Epithelial cell of proximal tubule (primary cell): ENCODE results near the gene SLC25A52. TPM values are rescaled to one million over a fixed set of nuclear protein-coding genes. Genes with fewer than 3 reads are reported as not detected.
A peak's percentile ranks its signal among the peaks of the same experiment; 100 is the strongest.

ENCODE experiments used
- DNase-seq: peaks from one replicate; pipeline ENCODE4 v3.0.0-alpha.2; 2011; ENCODE audit warnings: low read depth
- H3K4me3 ChIP-seq: 2 replicates; pipeline ENCODE4 v1.5.1; 2011; ENCODE audit warnings: low read depth, mild to moderate bottlenecking, low read length
- CTCF ChIP-seq: conservative IDR thresholded peaks from 2 replicates; pipeline ENCODE4 v1.5.1; 2012; ENCODE audit warnings: low read depth, mild to moderate bottlenecking, low read length
- total RNA-seq: library from RNA; depleted of rRNA; stranded (reverse); fragments of >200 nt; gene quantifications from 2 replicates; pipeline ENCODE4 v1.2.3, GENCODE V29; 2015

Gene SLC25A52
- total RNA-seq, 1 donor from 2014 or later = not detected

- no peak for DNase-seq
- no peak overlapping the region for H3K4me3 ChIP-seq
- TF ChIP-seq CTCF = no peak
Observed at GRCh38 chr18:31711365-31712172, 49.1 kb downstream of the SLC25A52 start.

- no peak for DNase-seq
- peak; percentile 20 for TF ChIP-seq CTCF
- H3K4me3 ChIP-seq = no peak overlapping the region
Observed at GRCh38 chr18:31710826-31711225, 49.9 kb downstream of the SLC25A52 start.

Other genes starting within 250 kb of the SLC25A52 start
- gene TTR, start 169.0 kb downstream of the SLC25A52 start, total RNA-seq = not detected in 2 replicates
- gene B4GALT6, start 76.3 kb downstream of the SLC25A52 start, total RNA-seq = 7.4 and 20.8 TPM in 2 replicates
- gene TRAPPC8, start 182.2 kb upstream of the SLC25A52 start, total RNA-seq = 14.6 and 23.1 TPM in 2 replicates